Vagina (tissue), 2 donors: ENCODE data around the gene ADM5. TPM values are rescaled to one million over a fixed set of nuclear protein-coding genes. Genes with fewer than 3 reads are reported as not detected.

ENCODE experiments used
- DNase-seq, 2 donors: peaks; one replicate each; pipeline ENCODE4 v3.0.0-alpha.2; 2017; ENCODE audit errors: extremely low spot score in 2 of 2
- H3K27ac ChIP-seq: fragments of 200-600 bp; sonication (generic); one replicate; pipeline ENCODE4 v1.5.1; 2019
- H3K27me3 ChIP-seq: fragments of 200-600 bp; sonication (generic); one replicate; pipeline ENCODE4 v1.5.1; 2019
- H3K36me3 ChIP-seq, 2 donors: fragments of 200-600 bp; sonication (generic); one replicate each; pipeline ENCODE4 v1.5.1; 2017 to 2019
- H3K4me1 ChIP-seq: fragments of 200-600 bp; sonication (generic); one replicate; pipeline ENCODE4 v1.5.1; 2019
- H3K4me3 ChIP-seq, 2 donors: fragments of 200-600 bp; sonication (generic); 1 replicate in 1 of 2; 2 replicates in 1 of 2; pipeline ENCODE4 v1.5.1; 2016 to 2019
- H3K9me3 ChIP-seq: fragments of 200-600 bp; sonication (generic); one replicate; pipeline ENCODE4 v1.5.1; 2019
- CTCF ChIP-seq, 3 experiments: fragments of 450-650 bp in 2 of 3; fragments of 200-600 bp in 1 of 3; sonication (generic) in 1 of 3; IDR thresholded peaks; one replicate each; pipeline ENCODE4 v1.5.1; 2017 to 2019; ENCODE audit warnings: antibody characterized with exemption in 3 of 3, mild to moderate bottlenecking in 2 of 3, moderate library complexity in 2 of 3
- POLR2A ChIP-seq, 2 donors: fragments of 450-650 bp; IDR thresholded peaks; one replicate each; pipeline ENCODE4 v1.6.1; 2017; ENCODE audit warnings: antibody characterized with exemption in 2 of 2, mild to moderate bottlenecking in 2 of 2, moderate library complexity in 2 of 2
- POLR2AphosphoS5 ChIP-seq, 2 donors: sonication (generic); formaldehyde crosslinking; IDR thresholded peaks; one replicate each; pipeline ENCODE4 v1.9.0; 2017; ENCODE audit warnings: antibody characterized with exemption in 2 of 2, mild to moderate bottlenecking in 2 of 2, low read depth in 1 of 2; ENCODE audit not compliant: insufficient read depth in 1 of 2
- intact Hi-C: fragments of 100-400 bp; cut with DNase I; formaldehyde crosslinking; loops from one replicate; pipeline ENCODE4 v1.15.1; 2023
- total RNA-seq: library from RNA; depleted of rRNA; stranded (reverse); fragments of >200 nt; gene quantifications from one replicate; pipeline ENCODE4 v1.2.3, GENCODE V29; 2016

The ADM5 gene
- total RNA-seq, 1 donor from 2014 or later: 2.7 TPM

DNA sequence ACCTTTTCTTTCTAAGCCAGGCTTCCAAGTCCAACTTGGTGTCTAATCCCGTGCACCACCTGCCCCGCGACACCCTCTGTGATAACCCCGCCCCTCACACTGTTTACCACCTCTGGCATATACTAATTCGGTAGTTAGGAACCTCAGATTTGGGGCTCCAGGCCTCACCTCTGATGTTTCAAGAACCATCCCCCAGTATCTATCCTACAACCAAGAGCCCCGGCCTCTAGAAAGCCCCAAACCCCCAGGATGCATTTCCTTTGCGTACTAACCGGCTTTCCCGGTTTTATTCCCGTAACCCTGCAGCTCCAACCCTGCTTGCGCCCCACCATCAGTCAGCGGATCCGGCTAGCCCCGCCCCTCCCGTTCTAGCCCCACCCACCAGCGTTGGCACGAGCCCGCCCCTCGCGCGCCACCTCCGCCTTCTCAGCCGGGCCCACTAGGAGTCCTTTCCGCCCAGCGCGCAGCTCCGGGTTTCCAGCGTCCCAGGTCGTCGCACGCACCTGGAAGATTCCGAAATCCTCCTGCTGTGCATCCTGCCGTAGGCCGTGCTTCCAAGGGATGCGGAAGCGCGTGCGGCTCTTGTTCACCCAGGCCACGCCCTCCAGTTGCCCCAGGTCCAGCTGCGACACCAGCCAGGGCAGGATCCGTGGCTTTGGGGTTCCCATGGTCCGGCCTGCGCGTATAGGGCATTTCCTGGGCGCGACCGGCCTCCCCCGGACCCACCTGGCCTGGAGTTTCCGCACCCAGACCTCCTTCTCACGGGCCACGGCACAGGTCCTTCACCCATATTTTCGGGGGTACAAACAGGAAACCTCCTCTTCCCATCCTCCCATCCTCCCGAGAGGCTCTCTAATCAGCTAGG is 25.0 kb upstream of the ADM5 start:
- TF ChIP-seq CTCF (IDR thresholded peaks at IDR 0.05): peak in 1 of 3 experiments; percentile 36
- TF ChIP-seq POLR2AphosphoS5 (IDR thresholded peaks at IDR 0.05; ENCODE audit: insufficient read depth in 1 of 2, low read depth in 1 of 2): peak; percentile 39 to 93
- TF ChIP-seq POLR2A (IDR thresholded peaks at IDR 0.05): peak in 1 of 2 donors; percentile 58
- peaks cover 0 to 36% of the 10 kb centered on the region in 2 donors for H3K36me3 ChIP-seq
- peak overlapping the region; percentile 68 to 73 for H3K4me3 ChIP-seq
- peak in 1 of 2 donors; percentile 95 for DNase-seq
- H3K9me3 ChIP-seq: no peaks in the 10 kb centered on the region
- no peaks in the 10 kb centered on the region for H3K27me3 ChIP-seq
- peaks cover 22% of the 10 kb centered on the region for H3K4me1 ChIP-seq
- H3K27ac ChIP-seq: peak overlapping the region; percentile 89
- intact Hi-C loops: loop anchor here (10.0 kb wide), 1 partner anchor 170 kb away; the partner anchor contains the start of gene RPS11

DNA sequence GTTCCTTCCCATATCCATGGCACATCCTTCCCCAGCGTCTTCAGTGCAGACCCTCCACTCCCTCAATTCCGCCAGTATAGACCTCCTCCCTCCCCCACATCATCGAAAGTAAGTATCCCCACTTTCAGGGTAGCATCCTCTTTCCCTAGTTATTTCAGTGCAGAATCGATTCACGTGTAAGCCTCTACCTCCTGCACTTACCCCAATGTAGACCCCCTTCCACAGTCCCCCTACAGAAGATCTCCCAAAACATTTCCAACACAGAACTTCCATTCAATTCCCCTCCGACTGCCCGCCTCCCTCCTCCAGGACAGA is 24.4 kb upstream of the ADM5 start:
- peaks cover 22% of the 10 kb centered on the region for H3K4me1 ChIP-seq
- peak overlapping the region; percentile 89 for H3K27ac ChIP-seq
- peaks cover 0 to 30% of the 10 kb centered on the region in 2 donors for H3K36me3 ChIP-seq
- no peak for DNase-seq
- no peaks in the 10 kb centered on the region for H3K27me3 ChIP-seq
- peak overlapping the region; percentile 68 to 73 for H3K4me3 ChIP-seq
- TF ChIP-seq POLR2A (IDR thresholded peaks at IDR 0.05): no peak
- no peak for TF ChIP-seq CTCF (IDR thresholded peaks at IDR 0.05)
- no peak for TF ChIP-seq POLR2AphosphoS5 (IDR thresholded peaks at IDR 0.05; ENCODE audit: insufficient read depth in 1 of 2, low read depth in 1 of 2)
- intact Hi-C loops: loop anchor here (10.0 kb wide), 1 partner anchor 170 kb away; the partner anchor contains the start of gene RPS11
- H3K9me3 ChIP-seq: no peaks in the 10 kb centered on the region

DNA sequence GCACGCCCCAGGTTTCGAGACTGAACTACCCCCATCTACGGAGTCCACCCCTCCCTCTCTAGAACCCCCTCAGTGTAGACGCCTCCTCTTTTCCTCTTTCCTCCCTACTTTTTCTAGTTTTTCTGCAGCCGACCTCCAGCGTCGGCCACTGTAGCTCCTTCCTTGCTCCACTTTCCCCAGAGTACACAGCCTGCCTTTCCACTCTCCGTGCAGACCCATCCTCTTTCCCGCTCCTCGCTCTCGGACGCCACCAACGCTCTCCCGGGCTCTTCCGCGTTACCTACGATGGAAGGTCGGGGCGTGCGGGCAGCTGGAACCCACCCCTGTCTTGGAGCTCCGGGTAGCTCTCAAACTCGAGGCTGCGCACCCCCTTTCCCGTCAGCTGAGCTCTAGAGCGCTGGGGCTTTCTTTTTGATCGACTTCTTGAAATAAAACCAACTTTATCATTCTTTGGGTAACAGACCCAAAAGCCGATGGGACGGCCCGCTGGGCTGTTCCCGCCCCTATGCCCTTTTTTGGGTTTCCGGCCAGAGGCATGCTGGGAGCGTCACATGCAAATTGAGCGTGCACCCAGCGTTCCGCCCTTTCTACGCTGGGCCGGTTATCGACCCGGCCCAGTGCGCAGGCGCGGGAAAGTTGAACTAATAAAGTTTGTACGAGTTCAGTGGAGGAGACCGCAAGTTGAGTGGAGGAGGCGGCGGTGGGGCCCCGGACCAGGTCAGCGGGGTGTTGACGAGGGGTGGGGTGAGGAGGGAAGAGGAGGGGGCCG is 23.9 kb upstream of the ADM5 start, which contains the start of the genes BCL2L12 and IRF3:
BCL2L12 (plus strand) TSS at position 583 of the 769 bp plus-strand sequence. CDS start 760 bp downstream, outside the sequence.
IRF3 (minus strand) TSS at position 507 of the 769 bp plus-strand sequence. CDS start 1,019 bp downstream, outside the sequence.
- Histone ChIP-seq H3K9me3 (no peaks in the 10 kb centered on the region), H3K27ac (peak within 1 kb of the TSS; percentile 89), H3K36me3 (peaks cover 0 to 24% of the 10 kb centered on the region in 2 donors), H3K4me1 (peaks cover 22% of the 10 kb centered on the region), H3K27me3 (no peaks in the 10 kb centered on the region), H3K4me3 (peak within 1 kb of the TSS; percentile 68 to 73)
- TF ChIP-seq CTCF (IDR thresholded peaks at IDR 0.05): no peak
- TF ChIP-seq POLR2A (IDR thresholded peaks at IDR 0.05): peak in 1 of 2 donors; percentile 85
- peak; percentile 99 to 100 for TF ChIP-seq POLR2AphosphoS5 (IDR thresholded peaks at IDR 0.05; ENCODE audit: insufficient read depth in 1 of 2, low read depth in 1 of 2)
- intact Hi-C loops: loop anchor here (10.0 kb wide), 1 partner anchor 171 kb away; the partner anchor contains the start of gene RPS11
- DNase-seq: peak; percentile 98

- Histone ChIP-seq H3K27me3 (no peaks in the 10 kb centered on the region), H3K36me3 (peaks cover 0 to 19% of the 10 kb centered on the region in 2 donors), H3K27ac (peak overlapping the region; percentile 89), H3K9me3 (no peaks in the 10 kb centered on the region), H3K4me3 (peak overlapping the region; percentile 68 to 73), H3K4me1 (peaks cover 22% of the 10 kb centered on the region)
- intact Hi-C loops: loop anchor here (10.0 kb wide), 1 partner anchor 171 kb away; the partner anchor contains the start of gene RPS11
- TF ChIP-seq POLR2AphosphoS5 (IDR thresholded peaks at IDR 0.05; ENCODE audit: insufficient read depth in 1 of 2, low read depth in 1 of 2) (no peak), POLR2A (IDR thresholded peaks at IDR 0.05) (no peak), CTCF (IDR thresholded peaks at IDR 0.05) (no peak)
- DNase-seq: no peak
Measured at GRCh38 chr19:49666120-49666444, 23.3 kb upstream of the ADM5 start.
